HUES6 (cell line): ENCODE data around the gene PARP8.
"Not testable (repeated sequence)": the region's sequence is repeated elsewhere in the genome, so short reads cannot be mapped to it uniquely, and the experiment has no call there.

ENCODE experiments used
- H3K27ac ChIP-seq: 2 replicates; pipeline ENCODE4 v1.7.0; 2013; ENCODE audit warnings: low read depth, mild to moderate bottlenecking, low read length, inconsistent platforms
- H3K27me3 ChIP-seq: 2 replicates; pipeline ENCODE4 v1.6.1; 2013; ENCODE audit warnings: low read length; ENCODE audit not compliant: control insufficient read depth, insufficient read depth
- H3K36me3 ChIP-seq: 2 replicates; pipeline ENCODE4 v1.6.1; 2013; ENCODE audit warnings: low read length; ENCODE audit not compliant: control insufficient read depth, insufficient read depth
- H3K4me1 ChIP-seq: 2 replicates; pipeline ENCODE4 v1.6.1; 2013; ENCODE audit warnings: low read length; ENCODE audit not compliant: control insufficient read depth, insufficient read depth
- H3K4me3 ChIP-seq: 2 replicates; pipeline ENCODE4 v1.5.1; 2013; ENCODE audit warnings: low read depth, low read length
- H3K9ac ChIP-seq: one replicate; pipeline ENCODE4 v1.6.1; 2013; ENCODE audit warnings: mild to moderate bottlenecking, low read length
- H3K9me3 ChIP-seq: 2 replicates; pipeline ENCODE4 v1.6.1; 2013; ENCODE audit warnings: low read depth, low read length; ENCODE audit not compliant: control insufficient read depth, insufficient read depth

PARP8 gene

DNA sequence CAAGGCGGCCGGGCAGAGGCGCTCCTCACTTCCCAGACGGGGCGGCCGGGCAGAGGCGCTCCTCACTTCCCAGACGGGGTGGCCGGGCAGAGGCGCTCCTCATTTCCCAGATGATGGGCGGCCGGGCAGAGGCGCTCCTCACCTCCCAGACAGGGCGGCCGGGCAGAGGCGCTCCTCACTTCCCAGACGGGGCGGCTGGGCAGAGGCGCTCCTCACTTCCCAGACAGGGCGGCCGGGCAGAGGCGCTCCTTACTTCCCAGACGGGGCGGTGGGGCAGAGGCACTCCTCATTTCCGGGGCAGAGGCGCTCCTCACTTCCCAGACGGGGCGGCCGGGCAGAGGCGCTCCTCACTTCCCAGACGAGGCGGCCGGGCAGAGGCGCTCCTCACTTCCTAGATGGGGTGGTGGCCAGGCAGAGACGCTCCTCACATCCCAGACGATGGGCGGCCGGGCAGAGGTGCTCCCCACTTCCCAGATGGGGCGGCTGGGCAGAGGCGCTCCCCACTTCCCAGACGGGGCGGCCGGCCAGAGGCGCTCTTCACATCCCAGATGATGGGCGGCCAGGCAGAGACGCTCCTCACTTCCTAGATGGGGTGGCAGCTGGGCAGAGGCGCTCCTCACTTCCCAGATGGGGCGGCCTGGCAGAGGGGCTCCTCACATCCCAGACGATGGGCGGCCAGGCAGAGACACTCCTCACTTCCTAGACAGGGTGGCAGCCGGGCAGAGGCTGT, 108.2 kb downstream of the PARP8 start:
- H3K27ac ChIP-seq, H3K27me3 ChIP-seq, H3K4me1 ChIP-seq, H3K4me3 ChIP-seq, H3K9ac ChIP-seq: not testable (repeated sequence)
- H3K9me3 ChIP-seq: peaks cover 20% of the 10 kb centered on the region
- peaks cover 17% of the 10 kb centered on the region for H3K36me3 ChIP-seq

DNA sequence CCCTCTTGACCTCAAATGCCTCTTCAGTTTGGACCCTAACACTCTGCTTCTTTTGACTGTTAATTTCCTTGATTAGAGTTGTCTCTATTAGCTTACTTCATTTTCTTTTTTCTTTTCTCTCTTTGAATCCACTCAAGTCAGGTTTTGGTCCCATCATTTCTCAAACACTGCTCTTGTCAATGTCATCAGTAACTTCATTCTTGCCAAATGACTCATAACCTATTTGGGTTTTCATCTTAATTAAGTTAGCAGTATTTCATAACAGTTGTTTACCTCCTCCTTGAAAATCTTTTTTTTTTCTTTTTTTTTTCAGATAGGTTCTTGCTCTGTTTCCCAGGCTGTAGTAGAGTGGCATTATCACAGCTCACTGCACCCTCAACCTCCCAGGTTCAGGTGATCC, 119.6 kb downstream of the PARP8 start:
- Histone ChIP-seq H3K4me3 (no peak overlapping the region), H3K9me3 (no peaks in the 10 kb centered on the region), H3K36me3 (peaks cover 9% of the 10 kb centered on the region)

DNA sequence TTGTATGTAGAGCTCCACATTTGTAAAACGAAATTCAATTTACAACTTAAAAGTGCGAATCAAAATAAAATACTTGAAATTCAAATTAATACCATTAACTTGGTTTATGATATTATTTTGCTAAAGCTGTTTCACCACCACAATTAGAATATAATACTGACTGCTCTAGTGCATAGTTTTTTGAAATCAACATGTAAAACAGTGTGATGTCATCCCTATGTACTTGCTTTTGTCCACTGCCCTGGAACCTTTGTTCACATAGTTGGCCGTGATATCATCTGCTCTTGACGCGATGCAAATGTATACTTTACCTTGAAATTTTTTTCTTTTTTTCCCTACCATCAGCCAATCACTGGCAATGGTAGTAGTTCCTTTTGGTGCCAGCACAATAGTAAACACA, 125.4 kb downstream of the PARP8 start:
- Histone ChIP-seq H3K4me3 (no peak overlapping the region), H3K27me3 (no peaks in the 10 kb centered on the region), H3K36me3 (peaks cover 18% of the 10 kb centered on the region), H3K4me1 (no peaks in the 10 kb centered on the region), H3K9ac (no peak overlapping the region), H3K9me3 (no peaks in the 10 kb centered on the region), H3K27ac (no peak overlapping the region)

More for the DNA sequence above, 119.6 kb downstream of the PARP8 start:
- Histone ChIP-seq H3K27ac (no peak overlapping the region), H3K4me1 (no peaks in the 10 kb centered on the region), H3K9ac (no peak overlapping the region), H3K27me3 (no peaks in the 10 kb centered on the region)

DNA sequence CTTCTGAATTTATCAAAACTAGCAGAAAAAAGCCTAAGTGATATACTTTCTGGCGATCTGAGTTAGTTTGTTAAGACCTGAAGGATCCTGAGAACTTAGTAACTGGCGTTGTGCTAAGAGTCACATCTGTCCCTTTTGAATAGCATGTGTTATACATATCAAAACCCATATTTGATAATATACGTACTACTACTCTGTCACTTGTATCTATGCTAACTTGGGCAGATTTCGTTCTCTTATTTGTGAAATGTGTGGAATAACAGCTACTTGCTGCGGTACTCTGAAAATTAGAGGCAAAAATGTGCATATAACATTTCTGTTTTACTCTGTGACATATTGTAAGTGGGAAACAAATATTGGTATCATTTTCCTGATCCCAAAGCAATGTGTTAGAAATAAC, 126.4 kb downstream of the PARP8 start:
- Histone ChIP-seq H3K4me1 (no peaks in the 10 kb centered on the region), H3K27me3 (no peaks in the 10 kb centered on the region), H3K9ac (no peak overlapping the region), H3K27ac (no peak overlapping the region), H3K4me3 (no peak overlapping the region), H3K36me3 (peaks cover 18% of the 10 kb centered on the region), H3K9me3 (no peaks in the 10 kb centered on the region)

DNA sequence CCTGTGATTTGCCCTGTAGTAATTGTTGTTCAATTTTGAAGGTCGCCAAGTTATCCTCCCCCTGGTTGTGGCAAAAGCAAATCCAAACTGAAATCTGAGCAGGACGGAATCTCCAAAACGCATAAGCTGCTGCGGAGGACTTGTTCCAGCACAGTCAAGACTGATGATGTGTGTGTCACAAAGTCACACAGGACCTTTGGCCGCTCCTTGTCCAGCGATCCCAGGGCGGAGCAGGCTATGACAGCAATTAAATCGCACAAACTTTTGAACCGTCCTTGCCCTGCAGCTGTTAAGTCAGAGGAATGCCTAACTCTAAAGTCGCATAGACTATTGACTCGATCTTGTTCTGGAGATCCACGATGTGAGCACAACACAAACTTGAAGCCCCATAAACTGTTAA, 128.4 kb downstream of the PARP8 start:
- Histone ChIP-seq H3K4me1 (no peaks in the 10 kb centered on the region), H3K27me3 (no peaks in the 10 kb centered on the region), H3K9ac (no peak overlapping the region), H3K9me3 (no peaks in the 10 kb centered on the region), H3K27ac (no peak overlapping the region), H3K4me3 (no peak overlapping the region), H3K36me3 (peaks cover 10% of the 10 kb centered on the region)

DNA sequence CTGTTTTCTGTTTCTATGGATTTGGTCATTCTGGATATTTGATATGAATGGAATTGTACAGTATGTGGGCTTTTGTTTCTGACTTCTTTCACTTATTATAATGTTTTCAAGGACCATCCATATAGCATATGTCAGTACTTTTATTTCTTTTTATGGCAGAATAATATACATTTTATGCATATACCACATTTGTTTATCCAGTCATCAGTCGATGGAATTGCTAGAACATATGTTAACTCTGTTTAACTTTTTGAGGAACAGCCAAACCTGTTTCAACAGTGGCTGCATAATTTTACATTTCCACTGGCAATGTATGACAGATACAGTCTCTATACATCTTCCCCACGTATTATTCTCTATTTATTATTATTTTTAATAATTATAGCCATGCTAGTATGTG, 131.6 kb downstream of the PARP8 start:
- Histone ChIP-seq H3K36me3 (peaks cover 6% of the 10 kb centered on the region), H3K9ac (no peak overlapping the region), H3K4me1 (no peaks in the 10 kb centered on the region), H3K27ac (no peak overlapping the region), H3K9me3 (no peaks in the 10 kb centered on the region), H3K27me3 (no peaks in the 10 kb centered on the region), H3K4me3 (no peak overlapping the region)

DNA sequence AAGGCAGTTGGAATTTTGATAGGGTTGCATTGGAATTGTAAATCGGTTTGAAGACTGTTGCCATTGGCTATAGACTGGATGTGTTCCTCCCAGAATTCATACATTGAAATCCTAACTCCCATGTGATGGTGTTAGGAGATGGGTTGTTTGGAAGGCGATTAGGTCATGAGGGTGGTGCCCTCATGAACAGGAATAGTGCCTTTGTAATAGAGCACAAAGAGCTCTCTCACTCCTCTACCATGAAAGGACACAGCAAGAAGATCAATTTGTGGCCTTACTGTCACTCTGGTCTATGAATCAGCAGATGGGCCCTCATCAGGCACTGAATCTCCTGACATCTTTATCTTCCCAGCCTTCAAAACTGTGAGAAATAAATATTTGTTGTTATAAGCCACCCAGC, 133.2 kb downstream of the PARP8 start:
- Histone ChIP-seq H3K27me3 (no peaks in the 10 kb centered on the region), H3K4me1 (no peaks in the 10 kb centered on the region), H3K9me3 (no peaks in the 10 kb centered on the region), H3K36me3 (peaks cover 6% of the 10 kb centered on the region), H3K4me3 (no peak overlapping the region), H3K27ac (no peak overlapping the region), H3K9ac (no peak overlapping the region)

DNA sequence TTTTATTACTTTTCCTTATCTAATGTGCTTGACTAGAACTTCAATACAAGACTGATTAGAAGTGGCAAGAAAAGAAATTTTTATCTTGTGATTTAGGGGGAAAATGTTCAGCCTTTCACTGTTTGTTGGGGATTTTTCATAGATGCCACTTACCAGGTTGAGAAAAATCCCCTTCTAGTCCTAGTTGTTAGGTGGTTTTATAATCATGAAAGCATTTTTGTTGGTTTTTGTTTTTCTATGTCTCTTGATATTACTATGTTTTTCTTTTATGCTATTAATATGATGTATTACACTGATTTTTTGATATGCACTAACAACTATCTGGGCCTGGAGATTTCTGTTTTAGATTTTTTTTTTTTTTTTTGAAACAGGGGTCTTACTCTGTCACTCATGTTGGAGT, 134.0 kb downstream of the PARP8 start:
- no peaks in the 10 kb centered on the region; the same call in 1 of the 2 replicates for H3K36me3 ChIP-seq
- H3K27ac ChIP-seq: no peak overlapping the region
- no peaks in the 10 kb centered on the region for H3K27me3 ChIP-seq
- no peaks in the 10 kb centered on the region for H3K4me1 ChIP-seq
- no peaks in the 10 kb centered on the region for H3K9me3 ChIP-seq
- no peak overlapping the region for H3K9ac ChIP-seq
- H3K4me3 ChIP-seq: no peak overlapping the region

DNA sequence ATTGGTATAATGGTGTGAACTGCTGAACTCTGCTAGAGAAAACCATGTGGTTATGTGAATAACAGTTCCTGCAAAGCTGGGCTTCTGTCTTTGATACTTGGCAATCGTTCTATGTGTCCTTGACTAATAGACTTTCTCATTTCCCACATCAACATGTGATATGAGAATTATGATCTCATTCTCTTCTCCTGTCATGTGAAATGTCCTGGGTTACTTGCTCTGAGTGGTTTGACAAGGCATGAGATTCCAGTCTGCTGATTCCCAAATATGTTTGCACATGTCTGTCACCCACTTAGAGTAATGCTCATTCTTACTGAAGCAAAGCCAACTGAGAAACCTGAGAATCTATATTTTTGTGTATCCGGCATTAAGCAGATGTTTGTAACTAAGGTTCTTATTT, 141.2 kb downstream of the PARP8 start:
- H3K4me3 ChIP-seq: no peak overlapping the region
- no peaks in the 10 kb centered on the region for H3K9me3 ChIP-seq

DNA sequence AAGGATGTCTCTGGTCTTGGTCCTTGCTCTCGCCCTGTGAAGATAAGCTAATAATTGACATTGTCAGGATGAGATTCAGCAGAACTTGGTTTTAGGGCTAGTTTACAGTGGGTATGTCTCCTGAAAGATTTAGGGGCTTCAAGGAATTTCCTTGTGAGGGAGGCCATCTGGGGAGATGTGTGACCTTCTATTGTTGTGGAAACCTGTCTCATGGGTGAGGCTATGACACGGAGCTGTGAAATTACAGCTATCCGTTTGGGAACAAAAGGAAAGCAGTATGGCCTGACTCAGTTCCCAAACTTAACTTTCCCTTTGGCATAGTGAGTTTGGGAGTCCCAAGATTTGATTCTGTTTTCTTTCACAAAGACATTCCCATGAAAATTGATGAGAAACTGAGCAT, 142.0 kb downstream of the PARP8 start:
- H3K9ac ChIP-seq: no peak overlapping the region
- no peaks in the 10 kb centered on the region for H3K36me3 ChIP-seq
- H3K4me3 ChIP-seq: no peak overlapping the region
- no peak overlapping the region; the same call in 1 of the 2 replicates for H3K27ac ChIP-seq
- H3K9me3 ChIP-seq: no peaks in the 10 kb centered on the region
- H3K27me3 ChIP-seq: no peaks in the 10 kb centered on the region
- H3K4me1 ChIP-seq: peaks cover 9% of the 10 kb centered on the region; the same call in 1 of the 2 replicates

More for the DNA sequence above, 141.2 kb downstream of the PARP8 start:
- H3K27ac ChIP-seq: peak overlapping the region; percentile 47; the same call in 1 of the 2 replicates
- no peak overlapping the region for H3K9ac ChIP-seq
- no peaks in the 10 kb centered on the region for H3K36me3 ChIP-seq
- no peaks in the 10 kb centered on the region for H3K27me3 ChIP-seq
- peaks cover 9% of the 10 kb centered on the region; the same call in 1 of the 2 replicates for H3K4me1 ChIP-seq

DNA sequence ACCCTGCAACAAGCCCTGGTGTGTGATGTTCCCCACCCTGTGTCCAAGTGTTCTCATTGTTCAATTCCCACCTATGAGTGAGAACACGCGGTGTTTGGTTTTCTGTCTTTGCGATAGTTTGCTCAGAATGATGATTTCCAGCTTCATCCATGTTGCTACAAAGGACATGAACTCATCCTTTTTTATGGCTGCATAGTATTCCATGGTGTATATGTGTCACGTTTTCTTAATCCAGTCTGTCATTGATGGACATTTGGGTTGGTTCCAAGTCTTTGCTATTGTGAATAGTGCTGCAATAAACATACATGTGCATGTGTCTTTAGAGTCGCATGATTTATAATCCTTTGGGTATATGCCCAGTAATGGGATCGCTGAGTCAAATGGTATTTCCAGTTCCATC, 145.3 kb downstream of the PARP8 start:
- H3K4me3 ChIP-seq, H3K9me3 ChIP-seq, H3K9ac ChIP-seq, H3K36me3 ChIP-seq, H3K27ac ChIP-seq, H3K4me1 ChIP-seq, H3K27me3 ChIP-seq: not testable (repeated sequence)
